Activated CD4-positive, alpha-beta T cell treated with anti-CD3 and anti-CD28 coated beads for 4 hours (primary cell): ENCODE data around the gene IFNLR1.
"Not testable (repeated sequence)": the region's sequence is repeated elsewhere in the genome, so short reads cannot be mapped to it uniquely, and the experiment has no call there.

Experiments
- DNase-seq, 2 donors: peaks; one replicate each; pipeline ENCODE4 v3.0.0-alpha.2; 2020

The IFNLR1 gene

GRCh38 chr1:24186993-24187790 is at the start of gene IFNLR1:
Gene IFNLR1 (minus strand): TSS chr1:24187289. CDS start chr1:24187248, 41 bp downstream.
- DNase-seq = peak; percentile 64 to 74

GRCh38 chr1:24235921-24236788 is 49.1 kb upstream of the IFNLR1 start:
- DNase-seq = no peak

- no peak for DNase-seq
Observed at GRCh38 chr1:24233684-24234600, 46.9 kb upstream of the IFNLR1 start.

- no peak for DNase-seq
Observed at GRCh38 chr1:24231701-24232100, 44.6 kb upstream of the IFNLR1 start.

- no peak for DNase-seq
Observed at GRCh38 chr1:24228311-24228710, 41.2 kb upstream of the IFNLR1 start.

GRCh38 chr1:24226749-24227148 is 39.7 kb upstream of the IFNLR1 start:
- no peak for DNase-seq

- DNase-seq = no peak
Observed at GRCh38 chr1:24224761-24225160, 37.7 kb upstream of the IFNLR1 start.

GRCh38 chr1:24224086-24224485 is 37.0 kb upstream of the IFNLR1 start:
- no peak for DNase-seq

- no peak for DNase-seq
Observed at GRCh38 chr1:24222793-24223192, 35.7 kb upstream of the IFNLR1 start.

GRCh38 chr1:24222008-24222605 is 35.0 kb upstream of the IFNLR1 start:
- DNase-seq = no peak

GRCh38 chr1:24221246-24221645 is 34.2 kb upstream of the IFNLR1 start:
- no peak for DNase-seq

GRCh38 chr1:24216276-24217074 is 29.4 kb upstream of the IFNLR1 start:
- DNase-seq = no peak

- no peak for DNase-seq
Observed at GRCh38 chr1:24215226-24215814, 28.2 kb upstream of the IFNLR1 start.

GRCh38 chr1:24212376-24212775 is 25.3 kb upstream of the IFNLR1 start:
- DNase-seq = no peak

GRCh38 chr1:24210195-24210627 is 23.1 kb upstream of the IFNLR1 start:
- DNase-seq = no peak

GRCh38 chr1:24209097-24209496 is 22.0 kb upstream of the IFNLR1 start:
- no peak for DNase-seq

GRCh38 chr1:24207709-24208108 is 20.6 kb upstream of the IFNLR1 start:
- no peak for DNase-seq

GRCh38 chr1:24207395-24207687 is 20.3 kb upstream of the IFNLR1 start:
- not testable (repeated sequence) for DNase-seq

- DNase-seq = no peak
Observed at GRCh38 chr1:24206516-24207394, 19.7 kb upstream of the IFNLR1 start.

GRCh38 chr1:24206083-24206464 is 19.0 kb upstream of the IFNLR1 start:
- DNase-seq = no peak
